Measurements from ENCODE around the gene HOMER1.
A peak's percentile ranks its signal among the peaks of the same experiment; 100 is the strongest.
"Not testable (repeated sequence)": the region's sequence is repeated elsewhere in the genome, so short reads cannot be mapped to it uniquely, and the experiment has no call there.

Gene HOMER1

GRCh38 chr5:79516986-79517385, 3.1 kb upstream of the HOMER1 start:
- no peak for DNase-seq

- DNase-seq: not testable (repeated sequence)
Observed at GRCh38 chr5:79516331-79516730, 2.4 kb upstream of the HOMER1 start.

DNA sequence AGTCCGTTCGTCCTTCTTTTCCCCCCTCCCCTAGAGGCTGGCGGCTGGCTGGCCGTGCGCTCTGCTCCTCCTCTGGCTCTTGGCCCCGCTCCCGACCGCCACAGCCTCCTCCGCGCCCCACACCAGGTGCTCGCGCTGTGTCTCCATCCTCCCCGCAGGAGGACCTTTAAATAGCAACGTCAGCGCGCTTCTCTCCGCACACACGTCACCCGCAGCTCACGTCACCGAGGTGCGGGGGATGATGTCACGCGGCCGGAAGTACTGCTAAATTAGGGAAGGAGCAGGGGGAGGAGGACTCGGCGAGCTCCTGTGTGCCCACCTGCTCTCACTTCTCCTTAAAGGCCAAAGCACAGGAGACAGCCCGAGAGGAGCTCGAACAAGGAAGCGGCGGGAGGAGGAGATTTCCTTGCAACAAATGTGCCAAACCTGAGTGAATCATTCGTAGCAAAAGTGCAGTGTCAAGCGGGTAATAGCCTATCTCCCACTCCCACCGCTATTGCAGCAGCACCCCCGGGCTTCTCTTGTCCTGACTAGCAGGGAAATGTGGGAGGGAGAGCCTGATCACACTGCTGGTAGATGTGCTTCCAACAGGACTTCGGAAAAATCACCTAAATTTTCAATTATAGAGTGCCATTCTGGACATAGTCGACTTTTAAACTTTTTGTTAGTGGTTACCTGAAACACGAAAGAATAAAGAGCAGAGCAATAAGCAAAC, 614 bp upstream of the HOMER1 start:
- DNase-seq: peak; percentile 84 to 85

GRCh38 chr5:79513308-79513703, 628 bp downstream of the HOMER1 start:
- no peak for DNase-seq

DNA sequence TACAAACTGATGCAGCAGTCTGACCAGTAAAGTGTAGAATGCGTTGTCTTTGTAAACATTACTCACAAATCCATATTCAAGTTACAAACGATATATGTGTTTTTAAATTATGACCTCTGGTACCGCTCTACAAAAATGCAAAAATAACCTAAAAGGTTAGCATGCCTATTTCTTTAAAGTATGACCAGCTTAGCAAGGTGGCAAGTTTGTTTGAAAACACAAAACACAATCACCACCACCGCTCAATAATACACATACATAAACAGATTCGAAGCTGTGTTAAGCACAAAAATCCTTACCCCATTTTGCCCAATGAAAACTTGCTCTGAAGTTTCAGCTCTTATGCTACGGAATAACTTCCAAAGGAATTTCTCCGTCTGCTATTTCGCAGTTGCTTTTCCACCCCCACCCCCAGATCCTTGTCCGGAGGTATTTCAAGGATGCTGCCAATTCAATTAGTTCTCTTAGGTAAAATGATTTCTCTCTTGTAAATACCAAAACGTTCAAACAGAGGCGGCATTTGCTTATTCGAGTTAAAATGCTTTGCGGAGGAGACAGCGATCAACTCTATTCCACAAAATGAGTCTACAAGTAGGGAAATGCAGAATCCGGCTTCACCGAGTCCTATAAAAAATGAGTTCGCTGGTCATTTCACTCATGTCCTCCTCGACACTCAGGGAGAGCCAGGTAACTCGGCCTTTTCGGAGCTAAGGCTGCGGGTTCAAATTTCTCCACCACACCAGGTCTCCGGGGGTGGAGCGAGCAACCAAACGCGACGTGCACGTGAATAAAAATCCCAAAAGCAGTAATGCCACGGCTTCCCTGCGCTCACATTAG, 1.2 kb downstream of the HOMER1 start:
- DNase-seq: no peak

- DNase-seq: no peak
Observed at GRCh38 chr5:79512049-79512448, 1.9 kb downstream of the HOMER1 start.

GRCh38 chr5:79510638-79511037, 3.3 kb downstream of the HOMER1 start:
- DNase-seq: no peak

DNA sequence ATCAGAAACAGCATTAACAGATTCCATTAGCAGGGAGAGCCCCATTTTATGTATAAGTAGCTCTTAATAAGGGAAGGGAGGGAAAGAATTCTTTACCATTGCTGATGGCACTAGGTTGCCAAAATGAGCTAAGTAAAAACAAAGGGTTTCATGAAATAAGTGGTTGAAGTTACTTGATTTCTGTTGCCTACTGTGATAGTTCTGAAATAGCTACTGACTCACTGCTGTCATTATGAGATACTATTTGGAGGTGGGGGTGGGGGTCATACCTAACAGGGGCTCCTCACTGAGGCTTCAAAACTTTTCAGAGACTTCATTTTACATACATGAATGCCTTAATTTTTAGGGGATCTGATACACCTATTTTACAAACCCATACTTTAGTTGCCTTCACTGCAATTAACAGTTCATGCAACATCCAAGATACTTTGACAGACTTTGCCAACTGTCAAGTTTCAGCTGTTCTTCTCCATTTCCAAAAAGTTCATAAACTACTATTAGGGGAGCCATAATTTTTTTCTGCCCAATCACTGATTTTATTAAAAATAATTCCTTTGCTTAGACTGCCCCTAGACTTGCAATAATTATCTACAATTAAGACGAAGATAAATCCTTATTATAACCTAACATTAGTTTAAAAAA, 4.6 kb downstream of the HOMER1 start:
- no peak for DNase-seq

DNA sequence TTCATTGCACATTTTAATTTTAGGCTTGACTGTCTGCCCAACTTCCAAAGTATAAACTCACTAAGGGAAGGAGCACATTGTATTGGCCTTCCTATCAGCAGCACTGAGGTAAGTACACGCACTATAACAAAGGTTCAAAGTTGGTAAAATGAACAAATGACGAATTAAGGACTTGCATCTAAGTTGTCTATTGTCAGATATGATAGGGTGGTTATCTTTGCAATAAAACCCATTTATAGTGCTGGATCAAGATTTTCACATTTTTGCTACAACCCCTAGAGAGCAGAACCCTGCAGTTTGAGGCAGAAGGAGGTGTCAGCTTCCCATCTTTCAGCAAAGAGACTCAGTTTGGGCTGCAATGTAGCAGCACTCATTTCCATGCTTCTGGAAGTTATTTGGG, 5.1 kb downstream of the HOMER1 start:
- no peak for DNase-seq

GRCh38 chr5:79508354-79508753, 5.6 kb downstream of the HOMER1 start:
- DNase-seq: no peak

DNA sequence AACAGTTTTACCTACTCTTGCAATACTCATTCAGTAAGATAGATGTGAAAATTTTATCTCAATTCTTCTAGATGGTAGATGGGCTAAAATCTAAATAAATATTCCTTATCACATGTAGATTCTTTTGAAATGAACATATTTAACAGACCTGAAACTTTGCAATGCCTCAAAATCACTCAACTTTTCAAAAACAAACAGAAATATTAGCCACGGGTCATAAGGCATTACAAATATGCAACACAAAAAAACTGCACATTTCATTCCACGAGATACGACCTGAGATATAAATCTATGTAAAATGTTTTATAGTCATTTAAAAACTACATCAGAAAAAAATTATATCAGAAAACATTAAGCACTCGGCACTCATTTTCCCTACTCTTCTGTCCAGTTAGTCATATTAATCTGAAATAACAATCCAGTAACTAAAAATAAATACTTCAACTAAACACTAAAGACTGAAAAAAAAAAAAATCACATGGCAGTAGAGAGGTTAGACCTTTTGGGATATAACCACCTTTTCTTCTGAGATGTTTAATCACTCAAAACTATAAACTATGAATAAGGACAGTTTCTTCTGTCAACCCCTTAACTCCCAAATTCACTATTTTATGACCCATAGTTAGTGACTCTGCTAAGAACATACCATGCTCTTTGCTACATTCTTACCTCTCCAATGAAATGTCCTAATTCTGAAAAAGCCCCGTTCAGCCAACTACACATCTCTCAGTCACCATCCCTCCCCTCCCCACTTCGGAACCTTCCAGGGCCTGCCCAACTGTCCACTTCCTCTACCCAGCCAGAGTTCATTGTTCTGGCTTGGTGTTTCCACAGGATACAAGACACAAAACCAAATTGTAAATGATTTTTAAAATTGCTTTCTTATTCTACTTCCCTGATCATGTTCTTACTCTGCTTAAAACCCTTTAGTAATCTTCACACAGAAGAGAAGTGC, 6.4 kb downstream of the HOMER1 start:
- no peak for DNase-seq

- no peak for DNase-seq
Observed at GRCh38 chr5:79505138-79505537, 8.8 kb downstream of the HOMER1 start.

DNA sequence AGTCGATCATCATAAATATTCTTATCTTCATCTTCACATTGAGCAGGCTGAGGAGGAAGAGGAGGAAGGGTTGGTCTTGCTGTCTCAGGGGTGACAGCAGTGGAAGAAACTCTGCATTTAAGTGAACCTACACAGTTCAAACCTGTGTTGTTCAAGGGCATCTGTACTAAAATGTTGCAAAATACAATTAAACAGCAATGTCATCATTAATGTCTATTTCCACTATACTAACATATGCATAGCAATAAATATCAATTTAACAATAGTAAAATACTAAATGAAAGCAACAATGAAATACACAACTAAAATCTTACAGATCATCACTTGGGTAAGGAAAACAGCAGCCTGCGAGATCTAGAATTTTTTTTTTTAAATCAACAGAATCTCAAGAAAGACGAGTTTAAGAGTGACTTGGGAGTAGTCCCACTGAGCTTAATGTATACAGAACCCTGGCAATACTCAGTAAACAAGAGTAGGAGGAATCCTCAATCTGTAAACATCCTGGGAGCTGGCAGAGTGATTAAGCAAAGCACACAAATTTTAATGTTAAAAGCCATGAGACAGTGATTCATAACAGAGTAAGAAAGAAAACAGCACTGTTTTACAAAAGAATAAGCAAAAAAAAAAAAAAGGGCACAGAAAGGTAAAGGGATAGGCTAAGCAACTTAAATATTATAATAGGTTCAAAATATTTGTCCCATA, 10.0 kb downstream of the HOMER1 start:
- no peak for DNase-seq

GRCh38 chr5:79499640-79500273, 14.2 kb downstream of the HOMER1 start:
- no peak for DNase-seq

DNA sequence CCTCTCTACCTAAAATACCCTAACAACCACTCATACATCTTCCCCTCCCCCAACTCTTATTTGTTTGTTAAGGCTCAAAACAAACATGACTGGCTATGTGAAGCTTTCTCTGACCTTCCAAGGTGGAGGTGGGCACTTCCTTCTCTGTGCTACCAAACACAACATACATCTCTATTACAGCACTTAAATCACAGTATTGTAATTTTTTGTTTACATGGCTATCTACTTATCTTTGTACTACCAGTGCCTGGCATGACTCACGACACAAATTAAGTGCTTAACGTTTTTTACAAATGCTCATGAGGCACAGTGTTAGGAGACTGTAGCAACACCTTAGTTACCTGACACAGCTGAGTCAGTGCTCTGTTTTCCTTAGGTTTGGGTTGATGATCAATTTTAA, 18.6 kb downstream of the HOMER1 start:
- no peak for DNase-seq

DNA sequence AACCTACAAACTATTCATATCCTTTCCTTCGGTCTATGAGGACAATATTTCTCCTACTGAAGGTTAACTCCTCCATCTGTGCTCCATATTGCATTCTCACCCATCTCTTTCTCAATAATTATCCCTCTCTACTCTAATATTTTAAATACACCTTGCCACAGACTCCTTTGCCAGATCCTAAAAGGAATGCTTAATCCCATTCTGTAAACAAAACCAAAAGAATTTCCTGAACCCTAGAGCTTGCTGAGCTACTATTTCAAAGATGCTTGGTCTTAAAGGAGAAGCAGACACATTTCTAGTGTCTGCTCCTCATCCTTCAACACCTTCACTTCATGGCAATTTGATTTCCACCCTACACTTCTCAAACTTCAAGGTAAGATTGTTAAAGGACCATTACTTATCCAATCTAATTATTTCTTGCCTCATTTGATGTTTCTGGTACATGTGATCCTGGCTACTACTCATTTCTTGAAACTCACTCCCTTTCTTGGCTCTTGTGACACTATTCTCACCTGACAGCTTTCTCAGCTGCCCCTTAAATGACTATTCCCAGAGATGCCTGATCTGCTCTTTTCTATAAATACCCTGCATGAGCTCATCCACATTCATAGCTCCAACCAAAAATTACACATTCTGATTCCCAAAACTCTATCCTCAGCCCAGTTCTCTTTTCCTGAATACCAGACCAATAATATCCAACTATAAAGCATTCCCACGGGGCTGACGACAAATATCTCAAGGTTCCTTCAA, 20.2 kb downstream of the HOMER1 start:
- no peak for DNase-seq

DNA sequence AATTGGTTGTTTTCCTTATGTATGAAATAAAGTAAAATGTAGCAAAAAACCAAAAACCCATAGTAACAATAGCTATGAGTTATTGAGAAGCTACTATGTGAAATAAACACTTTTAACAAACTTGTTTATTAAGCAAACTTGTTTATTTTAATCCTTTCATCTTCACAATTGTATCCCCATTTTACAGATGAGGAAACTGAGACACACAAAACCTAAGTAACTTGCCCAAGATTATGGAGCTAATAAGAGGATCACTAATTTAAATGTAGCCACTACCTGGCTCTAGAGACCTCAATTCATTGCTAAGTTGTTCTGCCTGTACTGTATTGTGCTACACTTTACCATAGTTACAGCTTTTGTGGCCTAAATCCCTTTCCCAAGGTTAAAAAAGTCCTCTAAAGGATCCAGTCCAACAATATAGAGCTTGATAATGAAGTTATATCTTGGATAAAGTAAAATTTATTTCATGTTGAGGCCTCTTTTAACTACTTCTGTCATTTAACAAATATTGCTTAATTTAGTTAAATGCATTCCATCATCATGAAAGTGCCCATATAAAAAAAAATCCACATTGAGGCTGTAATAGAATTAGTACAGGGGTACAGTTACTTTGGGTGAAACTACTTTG, 22.1 kb downstream of the HOMER1 start:
- no peak for DNase-seq

GRCh38 chr5:79490323-79490936, 23.5 kb downstream of the HOMER1 start:
- no peak for DNase-seq

GRCh38 chr5:79489773-79490172, 24.2 kb downstream of the HOMER1 start:
- no peak for DNase-seq

GRCh38 chr5:79488775-79489174, 25.2 kb downstream of the HOMER1 start:
- DNase-seq: no peak
